Stimulated activated CD4-positive, alpha-beta T cell treated with anti-CD3 and anti-CD28 coated beads, Interleukin-4, amount 100 ng/mL, for 1 hour (primary cell): Measurements from ENCODE around the gene PLEKHA8.

ENCODE experiments used
- DNase-seq: peaks from one replicate; pipeline ENCODE4 v3.0.0-alpha.2; 2020

PLEKHA8 gene

DNA sequence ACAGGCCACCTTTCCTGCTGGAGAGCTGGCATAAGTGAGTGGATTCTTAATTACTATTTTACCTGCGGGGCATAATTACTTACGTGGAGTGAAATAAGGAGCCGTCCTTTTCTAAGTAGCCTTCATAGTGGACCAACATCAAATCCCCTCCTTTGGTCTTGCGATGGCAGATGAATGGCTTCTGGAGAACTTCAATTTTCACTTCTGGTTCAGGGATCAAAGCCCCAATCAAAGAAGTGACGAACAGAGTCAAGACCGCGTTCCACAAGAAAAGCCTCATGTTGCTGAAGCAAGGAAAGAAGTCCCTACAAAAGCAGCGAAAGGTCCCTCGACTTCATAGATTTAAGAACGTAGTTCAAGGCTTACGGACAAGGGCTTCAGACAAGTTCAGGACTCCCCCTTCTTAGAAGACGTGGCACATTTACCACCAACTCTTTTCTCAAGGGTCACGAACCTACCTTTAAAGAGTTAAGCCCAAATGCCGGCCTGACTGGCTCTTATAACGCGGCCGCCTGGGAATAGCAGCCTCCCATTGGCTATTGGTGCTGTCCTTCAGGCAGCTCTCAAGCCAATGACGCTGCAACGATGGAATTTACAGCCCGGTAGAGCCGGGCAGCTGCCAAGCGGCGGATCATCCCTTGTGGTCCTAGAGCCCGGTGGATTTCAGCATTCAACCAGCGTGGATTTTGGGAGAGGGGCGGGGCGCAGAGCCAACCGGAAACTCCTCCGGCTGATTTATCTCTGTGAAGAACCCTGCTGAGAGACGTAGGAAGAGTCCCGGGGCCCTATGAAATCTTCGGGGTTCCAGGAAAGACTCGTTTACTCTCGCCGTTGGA lies 1.8 kb upstream of the PLEKHA8 start, which contains the start of gene FKBP14:
Gene FKBP14, minus strand, starts transcription at position 474 of the 836 bp plus-strand sequence. Its CDS starts 194 bp downstream, at position 280.
- peak; percentile 87 for DNase-seq

DNA sequence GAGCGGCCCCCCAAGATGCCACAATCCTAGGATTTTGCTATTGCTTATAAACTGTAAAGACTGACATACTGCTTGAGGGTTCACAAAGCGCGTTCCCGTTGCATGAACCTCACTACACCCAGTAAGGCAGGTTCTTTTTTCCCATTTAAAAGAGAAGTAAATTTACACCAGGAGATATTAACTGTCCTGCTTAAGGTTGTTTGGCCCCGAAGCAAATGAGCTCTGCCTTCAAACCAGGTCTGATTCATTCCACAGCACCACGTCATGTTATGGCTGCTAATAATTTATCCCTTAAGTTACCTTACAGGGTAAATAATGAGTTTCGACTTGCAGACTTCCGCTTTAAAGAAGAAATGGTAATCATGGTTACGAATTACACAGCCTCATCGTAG lies 1.2 kb upstream of the PLEKHA8 start:
- peak; percentile 7 for DNase-seq

DNA sequence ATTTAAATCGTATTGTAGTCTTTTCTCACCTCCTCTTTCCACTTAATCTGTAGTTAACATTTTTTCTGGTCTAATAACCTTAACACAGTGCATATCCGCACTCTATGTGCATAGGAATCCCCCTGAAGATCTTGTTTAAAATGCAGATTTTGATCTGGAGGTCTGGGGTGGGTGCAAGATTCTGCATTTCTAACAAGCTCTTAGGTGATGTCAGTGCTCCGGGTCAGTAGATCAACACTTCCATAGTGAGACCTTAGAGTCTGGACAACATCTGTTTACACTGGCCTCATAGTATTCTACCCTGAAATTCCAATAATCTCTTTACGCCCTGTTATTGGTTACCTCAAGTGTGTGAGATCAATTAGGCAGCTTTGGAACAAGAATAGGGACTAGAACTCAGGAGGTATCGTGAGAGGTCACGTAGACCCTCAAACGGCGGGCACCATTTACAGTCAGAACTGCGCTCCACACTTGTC lies 434 bp upstream of the PLEKHA8 start:
- DNase-seq = no peak

DNA sequence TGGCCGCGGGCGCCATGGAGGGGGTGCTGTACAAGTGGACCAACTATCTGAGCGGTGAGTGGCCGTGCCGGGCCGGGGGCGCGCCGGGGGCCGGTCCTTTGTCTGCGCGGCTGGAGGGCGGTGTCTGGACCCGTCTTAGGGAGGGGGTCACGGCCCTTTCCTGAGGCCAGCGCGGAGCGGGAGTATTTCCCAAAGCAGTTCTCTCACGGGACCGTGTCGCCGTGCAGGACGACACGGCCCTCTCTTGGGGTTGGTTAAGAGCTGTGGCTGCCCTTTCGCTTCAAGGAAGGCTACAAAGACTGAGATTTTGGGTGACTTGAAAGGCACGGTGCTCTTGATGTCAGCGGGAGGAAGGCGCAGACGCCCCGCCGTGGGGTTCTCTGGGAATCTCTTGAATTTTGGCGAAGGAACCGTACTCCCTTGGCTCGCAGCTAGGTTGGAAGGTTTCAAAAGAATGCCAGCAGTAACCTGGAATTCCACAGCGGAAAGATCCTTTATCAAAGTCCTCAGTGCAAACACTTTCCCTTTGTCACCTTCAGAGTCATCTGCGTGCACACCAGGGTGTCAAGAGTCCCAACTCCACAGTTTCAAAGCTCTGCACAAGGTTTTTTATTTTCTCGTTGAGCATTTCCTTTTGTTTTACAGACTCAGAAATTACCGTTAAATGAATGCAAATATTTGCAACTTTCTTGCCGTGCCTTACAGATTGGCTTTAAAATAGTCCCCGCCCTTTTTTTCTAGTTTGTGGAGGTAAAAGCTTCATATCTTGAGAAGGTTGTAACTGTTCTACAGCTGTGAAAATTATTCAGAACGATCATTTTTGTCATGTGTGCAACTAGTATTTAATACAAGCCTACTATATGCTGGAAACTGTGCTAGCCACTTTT lies 780 bp downstream of the PLEKHA8 start:
- no peak for DNase-seq

DNA sequence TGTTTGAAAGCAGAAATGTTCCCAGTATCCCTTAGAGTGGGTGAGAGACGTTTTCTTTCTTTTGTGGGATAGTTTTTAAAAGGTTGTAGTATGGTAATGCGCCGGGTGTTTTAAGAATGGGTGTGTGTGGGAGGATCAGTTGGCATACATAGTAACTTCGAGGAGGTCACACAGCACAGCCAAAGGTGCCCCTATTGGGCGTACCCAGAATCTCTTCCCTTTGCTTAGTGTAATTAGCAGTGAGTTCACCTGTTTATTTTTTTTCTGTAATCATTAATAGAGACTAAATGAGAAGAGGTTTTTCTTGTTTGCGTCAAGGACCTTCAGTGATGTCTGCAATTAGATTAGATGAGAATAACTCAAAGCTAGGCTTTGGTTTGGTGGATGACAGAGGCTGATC lies 1.5 kb downstream of the PLEKHA8 start:
- DNase-seq = no peak

DNA sequence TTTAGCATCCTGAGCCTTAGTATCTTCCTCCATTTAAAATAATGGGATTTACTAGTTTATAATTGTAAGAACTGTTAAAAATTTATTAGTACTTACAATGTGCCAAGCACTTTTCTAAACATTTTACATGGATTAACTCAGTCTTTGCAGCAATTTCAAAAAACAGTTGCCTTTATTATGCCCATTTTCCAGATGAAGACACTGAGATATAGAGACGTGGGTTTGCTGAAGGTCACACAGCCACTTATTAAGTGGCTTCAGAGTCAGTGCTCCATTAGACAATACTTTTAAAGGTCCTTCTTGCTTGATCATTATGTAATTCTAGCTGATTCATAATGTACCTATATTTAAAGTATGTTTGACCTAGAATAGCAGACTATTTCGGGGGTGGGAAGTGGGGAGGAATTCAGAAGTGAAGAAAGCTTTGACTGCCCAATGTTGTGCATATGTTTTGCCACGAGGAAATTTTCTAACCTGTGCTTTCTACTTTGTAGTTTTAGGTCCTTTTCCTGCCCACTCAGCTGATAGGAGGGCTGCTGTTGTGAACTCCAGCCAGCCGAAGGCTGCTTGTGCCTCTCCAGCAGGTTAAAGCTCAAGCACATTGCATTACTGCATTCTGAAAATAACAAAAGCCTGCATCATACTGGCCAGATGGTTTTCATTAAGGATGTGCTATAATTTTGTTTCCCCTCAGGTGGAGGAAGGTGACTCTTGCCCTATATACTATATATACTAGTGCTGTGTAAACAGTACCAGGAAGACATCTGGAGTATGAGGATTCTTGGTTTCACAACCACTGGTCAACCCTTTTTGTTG lies 4.3 kb downstream of the PLEKHA8 start:
- no peak for DNase-seq

DNA sequence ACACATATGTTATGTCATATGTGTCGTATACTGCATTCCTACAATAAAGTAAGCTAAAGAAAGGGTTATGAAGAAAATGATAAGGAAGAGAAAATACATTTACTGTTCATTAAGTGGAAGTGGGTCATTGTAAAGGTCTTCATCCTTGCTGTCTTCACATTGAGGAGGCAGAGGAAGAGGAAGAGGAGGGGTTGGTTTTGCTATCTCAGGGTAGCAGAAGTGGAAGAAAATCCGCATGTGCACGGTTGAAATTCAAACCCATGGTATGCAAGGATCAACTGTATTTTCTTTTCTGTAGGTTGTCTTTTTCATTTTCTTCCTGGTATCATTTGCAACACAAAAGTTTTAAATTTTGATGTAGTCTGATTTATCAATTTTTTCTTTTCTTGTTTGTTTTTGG lies 6.3 kb downstream of the PLEKHA8 start:
- no peak for DNase-seq

DNA sequence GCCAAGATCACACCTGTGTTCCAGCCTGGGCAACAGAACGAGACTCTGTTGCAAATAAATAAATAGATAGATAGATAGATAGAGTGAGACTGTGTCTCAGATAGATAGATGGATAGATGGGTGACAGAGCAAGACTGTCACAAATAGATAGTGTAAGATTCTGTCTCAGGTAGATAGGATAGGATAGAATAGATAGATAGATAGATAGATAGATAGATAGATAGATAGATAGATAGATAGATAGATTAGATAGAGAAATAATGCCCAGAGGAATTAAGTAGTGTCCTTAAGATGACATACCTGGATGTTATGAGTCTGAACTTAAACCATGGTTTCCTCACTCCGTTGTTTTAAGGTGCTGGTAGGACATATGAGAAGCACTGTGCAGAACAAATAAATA lies 8.0 kb downstream of the PLEKHA8 start:
- DNase-seq = no peak

DNA sequence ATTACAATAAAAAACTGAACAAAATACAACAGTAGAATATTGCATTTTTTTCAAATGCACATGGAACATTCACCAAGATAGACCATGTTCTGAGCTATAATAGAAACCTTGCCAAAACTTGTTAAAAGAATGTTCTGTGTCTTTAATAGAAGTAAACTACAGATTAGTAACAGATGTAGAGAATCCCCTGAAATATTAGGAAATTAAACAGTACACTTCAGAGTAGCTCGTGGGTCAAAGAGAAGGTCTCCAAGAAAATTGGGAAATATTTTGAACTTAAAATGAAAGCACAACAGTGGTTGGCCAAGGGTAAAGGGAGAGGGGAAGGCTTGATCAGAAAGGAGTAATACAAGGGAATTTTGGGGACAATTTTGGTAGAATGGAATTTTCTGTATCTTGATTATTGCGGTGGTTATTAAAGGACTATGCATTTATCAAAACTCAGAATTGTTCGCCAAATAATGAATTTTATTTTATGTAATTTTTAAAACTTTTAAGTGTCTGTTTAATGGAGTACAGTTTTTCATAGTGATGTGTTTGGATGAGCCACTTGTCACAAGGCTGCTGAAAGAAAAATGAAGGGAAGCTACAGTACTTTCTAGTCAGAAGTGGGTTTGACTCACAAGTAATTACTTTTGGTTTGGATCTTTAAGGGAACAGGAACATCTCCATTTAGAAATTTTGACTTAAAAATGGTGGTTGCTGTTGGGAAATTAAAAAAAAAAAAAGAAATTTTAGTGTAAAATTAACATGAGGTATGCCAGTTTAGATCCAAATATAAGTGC lies 10.2 kb downstream of the PLEKHA8 start:
- DNase-seq = no peak

DNA sequence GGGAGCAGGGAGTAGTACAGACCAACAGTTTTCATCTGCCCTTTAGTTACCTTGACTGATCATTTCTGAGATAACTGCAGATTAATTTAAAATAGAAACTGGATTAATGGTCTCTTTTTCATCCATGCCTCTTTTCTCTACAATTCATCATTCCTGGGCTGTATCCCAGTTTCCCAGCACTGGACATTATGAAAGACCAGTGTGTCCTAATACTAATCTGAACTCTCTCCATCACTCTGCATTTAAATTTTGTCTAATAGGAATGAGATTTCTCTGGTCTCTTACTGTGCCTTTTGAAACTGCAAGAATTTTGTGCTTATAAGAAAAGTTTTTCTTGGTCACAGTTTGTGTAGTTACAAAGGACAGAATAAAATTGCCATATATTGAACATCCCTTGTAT lies 12.7 kb downstream of the PLEKHA8 start:
- no peak for DNase-seq

DNA sequence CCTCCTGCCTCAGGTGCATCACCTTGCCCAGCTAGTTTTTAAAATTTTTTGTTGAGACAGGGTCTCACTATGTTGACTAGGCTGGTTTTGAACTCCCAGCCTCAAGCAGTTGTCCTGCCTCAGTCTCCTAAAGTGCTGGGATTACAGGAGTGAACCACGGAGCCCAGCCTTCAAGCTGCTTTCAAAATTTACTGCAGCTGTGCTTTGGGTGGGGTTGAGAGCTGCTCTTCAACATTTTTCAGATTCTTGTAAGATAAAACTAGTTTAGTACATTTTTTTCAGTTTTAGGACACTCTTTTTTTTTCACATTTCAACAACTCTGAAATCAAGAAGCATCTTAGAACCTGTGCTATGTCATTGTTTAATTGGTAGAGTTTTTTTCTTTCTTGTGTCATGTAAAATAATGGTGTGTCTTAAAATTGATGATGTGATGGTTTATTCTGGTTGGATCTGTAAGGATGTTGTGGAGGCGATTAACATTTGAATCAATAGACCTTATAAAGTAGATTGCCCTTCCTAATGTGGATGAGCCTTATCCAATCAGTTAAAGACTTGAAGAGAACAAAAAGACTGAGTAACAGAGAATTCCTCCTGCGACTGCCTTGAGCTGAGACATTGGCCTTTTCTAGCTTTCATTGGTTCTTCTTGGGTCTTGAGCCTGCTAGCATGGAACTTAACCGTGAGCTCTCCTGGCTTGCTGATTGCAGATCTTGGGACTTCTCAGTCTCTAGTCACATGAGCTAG lies 13.5 kb downstream of the PLEKHA8 start:
- no peak for DNase-seq

DNA sequence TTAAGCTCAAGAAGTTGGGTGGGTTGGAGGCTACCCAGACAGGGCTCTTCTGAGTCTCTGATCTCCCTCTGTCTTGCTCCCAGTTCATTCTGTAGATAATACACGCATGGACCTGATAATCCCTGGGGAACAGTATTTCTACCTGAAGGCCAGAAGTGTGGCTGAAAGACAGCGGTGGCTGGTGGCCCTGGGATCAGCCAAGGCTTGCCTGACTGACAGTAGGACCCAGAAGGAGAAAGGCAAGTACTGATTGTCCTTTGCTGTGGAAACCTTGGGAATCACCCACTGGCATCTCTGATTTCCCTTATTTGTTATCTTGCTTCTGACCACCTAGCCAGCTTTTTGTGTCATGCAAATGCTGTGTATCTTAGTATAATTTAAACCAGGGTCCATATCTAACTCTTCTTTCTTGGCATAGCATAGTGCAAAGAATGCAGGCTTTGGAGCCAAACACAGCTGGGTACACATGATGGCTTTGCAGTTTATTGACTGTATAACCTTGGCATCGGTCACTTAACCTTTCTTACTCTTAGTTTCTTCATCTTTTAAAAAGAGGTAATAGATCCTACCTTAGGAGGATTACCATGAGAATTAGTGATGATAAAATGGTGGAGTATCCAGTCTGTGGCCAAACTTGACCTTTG lies 18.0 kb downstream of the PLEKHA8 start:
- no peak for DNase-seq

DNA sequence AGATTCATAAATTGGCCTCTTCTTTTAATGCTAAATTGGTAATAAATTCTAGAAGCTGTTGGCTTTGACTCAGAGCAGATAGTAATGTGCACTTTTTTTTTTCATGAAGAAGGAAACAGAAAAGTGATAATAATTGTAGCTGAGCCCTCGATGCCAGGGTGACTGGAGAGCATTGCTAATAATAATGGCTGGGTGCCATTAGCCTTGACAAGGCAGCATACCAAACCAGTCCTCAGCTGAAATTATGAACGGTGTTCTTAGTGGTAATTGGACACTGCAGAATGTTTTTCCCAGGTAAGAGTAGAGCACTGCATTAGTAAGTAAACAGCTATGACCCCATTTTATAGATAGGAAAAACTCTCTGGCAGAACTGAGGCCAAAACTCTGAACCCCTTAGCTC lies 18.9 kb downstream of the PLEKHA8 start:
- no peak for DNase-seq

DNA sequence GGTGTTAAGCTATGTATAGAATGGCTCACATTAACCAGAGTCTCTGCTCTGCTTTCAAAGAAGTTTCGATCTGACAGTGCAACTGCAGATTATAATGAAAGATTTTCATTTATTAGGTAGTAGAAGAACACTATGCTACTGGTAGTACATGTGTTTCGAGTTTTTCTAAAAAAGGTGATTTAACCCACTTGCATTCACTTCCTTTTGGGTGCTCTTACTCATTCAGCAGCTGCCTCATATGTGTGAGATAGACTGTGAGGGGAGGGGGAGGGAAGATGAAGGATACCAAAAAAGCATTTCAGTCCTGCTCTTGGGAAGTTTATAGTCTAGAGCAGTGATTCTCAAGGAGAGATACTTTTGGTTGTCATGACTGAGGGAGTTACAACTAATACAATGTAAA lies 20.4 kb downstream of the PLEKHA8 start:
- DNase-seq = no peak

DNA sequence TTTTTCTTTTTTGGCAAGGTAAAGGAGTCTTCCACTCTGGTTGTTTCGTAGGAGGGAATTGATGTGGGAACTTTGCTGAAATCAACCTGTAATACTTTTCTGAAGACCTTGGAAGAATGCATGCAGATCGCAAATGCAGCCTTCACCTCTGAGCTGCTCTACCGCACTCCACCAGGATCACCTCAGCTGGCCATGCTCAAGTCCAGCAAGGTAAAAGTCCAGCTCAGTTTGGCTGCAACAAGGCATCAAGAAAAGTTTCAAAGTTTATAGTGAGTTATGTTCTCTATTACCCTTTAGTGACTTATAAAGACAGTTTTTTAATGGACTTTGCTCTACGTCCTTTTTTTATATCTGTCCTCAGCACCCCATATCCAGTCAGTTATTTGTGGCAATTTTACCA lies 21.0 kb downstream of the PLEKHA8 start:
- DNase-seq = no peak

DNA sequence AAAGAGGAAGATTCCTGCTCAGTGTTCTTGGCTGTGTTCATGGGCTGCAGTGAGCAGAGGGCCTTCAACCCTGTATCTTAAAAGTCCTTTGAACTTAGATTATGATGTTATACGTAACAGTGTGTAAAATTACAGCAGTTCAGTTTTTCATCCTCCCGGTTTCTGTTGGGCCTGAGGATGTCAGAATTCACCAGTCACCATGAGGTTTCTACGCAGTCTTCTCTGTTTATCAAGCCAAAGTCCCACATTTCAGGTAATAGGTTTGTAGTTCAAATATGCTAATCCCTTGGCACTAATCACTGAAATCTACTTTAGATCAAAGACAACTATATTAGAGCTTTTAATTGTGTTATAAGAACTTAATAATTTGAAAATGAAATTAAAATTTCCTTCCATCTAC lies 24.9 kb downstream of the PLEKHA8 start:
- DNase-seq = no peak

DNA sequence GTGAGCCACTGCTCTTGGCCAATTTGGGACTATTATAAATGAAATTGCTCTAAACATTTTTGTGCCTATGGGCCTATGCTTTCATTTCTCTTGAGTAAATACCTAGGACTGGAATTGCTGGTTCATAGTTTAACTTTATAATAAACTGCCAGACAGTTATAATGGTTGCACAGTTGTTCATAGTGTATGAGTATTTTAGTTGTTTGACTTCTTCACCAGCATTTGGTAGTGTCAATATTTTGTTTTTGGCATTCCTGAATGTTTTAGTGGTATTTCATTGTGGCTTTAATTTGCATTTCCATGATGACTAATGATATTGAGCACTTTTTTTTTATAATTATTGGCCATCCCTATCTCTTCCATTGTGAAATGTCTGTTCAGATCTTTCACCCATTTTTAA lies 29.5 kb downstream of the PLEKHA8 start:
- DNase-seq = no peak

DNA sequence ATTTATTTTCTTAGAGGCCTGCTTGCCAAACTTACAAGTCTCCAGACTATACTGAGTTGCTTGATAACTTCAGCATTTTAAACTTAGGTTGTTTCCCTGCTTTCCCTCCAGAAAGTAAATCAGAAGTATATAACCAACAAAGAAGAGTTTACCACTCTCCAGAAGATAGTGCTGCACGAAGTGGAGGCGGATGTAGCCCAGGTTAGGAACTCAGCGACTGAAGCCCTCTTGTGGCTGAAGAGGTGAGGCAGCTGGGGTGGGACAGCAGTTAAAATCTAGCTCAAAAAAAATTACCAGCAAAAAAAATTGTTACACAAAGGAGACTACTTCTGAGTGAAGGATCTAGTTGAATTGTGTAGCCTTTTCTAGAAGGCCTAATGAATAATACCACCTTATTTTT lies 33.6 kb downstream of the PLEKHA8 start:
- DNase-seq = peak; percentile 34

DNA sequence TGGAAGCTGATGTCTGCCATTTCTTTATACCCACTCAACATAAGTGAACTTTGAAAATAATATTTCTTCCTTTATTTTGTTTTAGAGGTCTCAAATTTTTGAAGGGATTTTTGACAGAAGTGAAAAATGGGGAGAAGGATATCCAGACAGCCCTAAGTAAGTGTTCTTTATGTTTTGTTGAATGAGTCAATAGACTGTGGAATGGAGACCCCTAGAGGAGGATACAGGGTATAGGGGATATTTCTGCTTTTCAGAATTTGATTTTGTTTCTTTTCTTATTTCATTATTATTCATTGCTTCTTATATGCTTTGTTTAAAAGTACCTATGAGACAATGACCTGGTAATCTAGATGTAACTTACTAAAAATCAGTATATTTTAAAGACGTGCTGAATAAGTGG lies 34.4 kb downstream of the PLEKHA8 start:
- DNase-seq = no peak

DNA sequence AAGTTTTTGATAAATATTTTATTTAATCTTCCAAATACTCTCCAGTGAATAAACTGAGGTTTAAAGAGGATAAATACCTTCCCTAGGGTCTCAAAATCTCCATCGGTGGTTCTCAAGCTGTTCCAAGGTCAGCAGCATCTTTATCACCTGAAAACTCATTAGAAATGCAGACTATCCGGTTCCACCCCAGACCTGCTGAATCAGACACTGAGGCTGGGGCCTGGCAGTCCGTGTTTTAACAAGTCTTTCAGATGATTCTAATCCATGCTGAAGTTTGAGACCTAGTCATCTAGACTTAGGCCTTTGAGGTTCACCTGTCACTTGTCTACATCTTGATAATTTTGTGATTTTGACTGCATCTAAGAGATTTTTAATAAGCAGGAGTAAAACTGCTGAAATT lies 37.5 kb downstream of the PLEKHA8 start:
- DNase-seq = no peak

DNA sequence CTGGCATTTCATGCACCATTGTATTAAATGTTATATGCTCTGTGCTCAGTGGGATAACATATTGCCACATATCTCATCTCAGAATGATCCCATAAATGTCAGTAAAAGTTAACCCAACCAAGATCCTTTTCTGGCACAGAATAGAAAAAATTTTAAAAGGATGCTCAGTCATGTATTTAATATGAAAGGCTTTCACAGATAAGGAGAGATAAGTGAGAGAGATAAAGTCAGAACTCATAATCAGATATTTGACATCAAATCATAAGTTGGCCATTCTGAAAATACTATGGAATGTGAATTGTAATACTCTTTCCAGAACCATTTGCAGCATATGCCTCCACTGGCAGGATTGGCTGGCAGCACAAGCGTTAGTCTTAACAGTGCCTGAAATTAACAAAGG lies 38.5 kb downstream of the PLEKHA8 start:
- no peak for DNase-seq
